GM21360 (cell line): Measurements from ENCODE around the gene ZNF280B.
A peak's percentile ranks its signal among the peaks of the same experiment; 100 is the strongest.

Experiments
- ATAC-seq: cut with Tn5 transposase; IDR thresholded peaks from one replicate; pipeline ENCODE4 v1.9.1; 2021; ENCODE audit warnings: mild to moderate bottlenecking, moderate library complexity; ENCODE audit not compliant: unreplicated experiment

Gene ZNF280B

GRCh38 chr22:22508274-22509176 is at the start of gene ZNF280B:
TSS of gene ZNF280B (minus strand) at chr22:22508742. CDS start at chr22:22489398, 19,344 bp downstream.
- peak; percentile 87 for ATAC-seq

- no peak for ATAC-seq
Measured at GRCh38 chr22:22556995-22557925, 48.7 kb upstream of the ZNF280B start.

- ATAC-seq: no peak
Measured at GRCh38 chr22:22556578-22556977, 48.0 kb upstream of the ZNF280B start.

GRCh38 chr22:22555596-22555995 is 47.1 kb upstream of the ZNF280B start:
- ATAC-seq: no peak

- no peak for ATAC-seq
Measured at GRCh38 chr22:22554587-22555284, 46.2 kb upstream of the ZNF280B start.

GRCh38 chr22:22553735-22554586 is 45.4 kb upstream of the ZNF280B start:
- ATAC-seq: no peak

GRCh38 chr22:22553141-22553540 is 44.6 kb upstream of the ZNF280B start:
- no peak for ATAC-seq

GRCh38 chr22:22552630-22553029 is 44.1 kb upstream of the ZNF280B start:
- ATAC-seq: no peak

- ATAC-seq: no peak
Measured at GRCh38 chr22:22550789-22551434, 42.4 kb upstream of the ZNF280B start.

- ATAC-seq: no peak
Measured at GRCh38 chr22:22548910-22549309, 40.4 kb upstream of the ZNF280B start.

- ATAC-seq: no peak
Measured at GRCh38 chr22:22548317-22548716, 39.8 kb upstream of the ZNF280B start.

- ATAC-seq: no peak
Measured at GRCh38 chr22:22547692-22548300, 39.3 kb upstream of the ZNF280B start.

GRCh38 chr22:22547226-22547625 is 38.7 kb upstream of the ZNF280B start:
- no peak for ATAC-seq

GRCh38 chr22:22546490-22546889 is 37.9 kb upstream of the ZNF280B start:
- no peak for ATAC-seq

GRCh38 chr22:22545084-22545483 is 36.5 kb upstream of the ZNF280B start:
- no peak for ATAC-seq

GRCh38 chr22:22538226-22538989 is 29.9 kb upstream of the ZNF280B start:
- ATAC-seq: no peak

- ATAC-seq: no peak
Measured at GRCh38 chr22:22536916-22537315, 28.4 kb upstream of the ZNF280B start.

- ATAC-seq: no peak
Measured at GRCh38 chr22:22536515-22536914, 28.0 kb upstream of the ZNF280B start.
